GM19238 (cell line): ENCODE results near the gene MAGEA3.
"Not testable (repeated sequence)": the region's sequence is repeated elsewhere in the genome, so short reads cannot be mapped to it uniquely, and the experiment has no call there.

Experiments
- DNase-seq: peaks from one replicate; pipeline ENCODE4 v3.0.0; 2011; ENCODE audit warnings: low spot score; ENCODE audit not compliant: insufficient read length

Gene MAGEA3

GRCh38 chrX:152735860-152736511, 37.4 kb downstream of the MAGEA3 start:
- DNase-seq = no peak

- DNase-seq = not testable (repeated sequence)
These were observed 37.9 kb downstream of the MAGEA3 start for GRCh38 chrX:152736528-152736927.

GRCh38 chrX:152738560-152738959, 40.0 kb downstream of the MAGEA3 start:
- DNase-seq = no peak
